Head of caudate nucleus (tissue), 42 donors: ENCODE results near the gene PPP2R3B.
"Not testable (repeated sequence)": the region's sequence is repeated elsewhere in the genome, so short reads cannot be mapped to it uniquely, and the experiment has no call there.

Experiments
- DNase-seq, 42 donors: peaks; one replicate each; pipeline versions ENCODE4 v3.0.0 to v3.0.0-alpha.2; 2020 to 2021; ENCODE audit warnings: mixed read lengths in 7 of 42
- intact Hi-C: fragments of 100-400 bp; cut with DNase I; formaldehyde crosslinking; loops from one replicate; pipeline ENCODE4 v1.15.0; 2022

The PPP2R3B gene

DNA sequence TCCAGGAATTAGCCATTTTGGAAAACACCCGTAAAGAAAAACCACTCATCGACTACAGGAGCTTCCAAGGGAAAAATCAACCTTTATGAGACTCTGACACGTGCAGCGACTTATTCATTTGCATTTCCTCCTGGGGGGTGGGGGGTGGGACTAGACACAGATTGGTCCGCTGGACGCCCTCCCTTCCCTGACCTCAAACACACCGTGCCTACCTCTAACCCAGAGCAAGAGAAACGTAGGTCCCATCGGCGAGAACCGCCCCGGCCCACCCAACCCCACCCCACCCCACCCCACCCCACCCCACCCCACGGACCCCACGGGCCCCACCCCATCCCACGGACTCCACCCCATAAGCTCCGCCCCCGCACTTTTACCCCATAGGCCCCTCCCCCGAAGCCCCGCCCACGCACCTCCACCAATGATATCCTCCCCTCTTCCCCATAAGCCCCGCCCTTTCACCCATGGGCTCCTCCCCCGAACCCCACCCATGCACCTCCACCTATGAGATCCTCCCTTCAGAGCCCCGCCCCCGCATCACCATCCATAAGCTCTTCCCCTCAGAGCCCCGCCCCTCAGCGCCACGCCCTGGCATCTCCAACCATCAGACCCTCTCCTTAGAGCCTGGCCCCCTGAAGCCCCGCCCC lies 69.2 kb downstream of the PPP2R3B start:
- no peak for DNase-seq
- intact Hi-C loops = loop anchor here (5.0 kb wide), 1 partner anchor 70 kb away; the partner anchor contains the start of gene PPP2R3B

DNA sequence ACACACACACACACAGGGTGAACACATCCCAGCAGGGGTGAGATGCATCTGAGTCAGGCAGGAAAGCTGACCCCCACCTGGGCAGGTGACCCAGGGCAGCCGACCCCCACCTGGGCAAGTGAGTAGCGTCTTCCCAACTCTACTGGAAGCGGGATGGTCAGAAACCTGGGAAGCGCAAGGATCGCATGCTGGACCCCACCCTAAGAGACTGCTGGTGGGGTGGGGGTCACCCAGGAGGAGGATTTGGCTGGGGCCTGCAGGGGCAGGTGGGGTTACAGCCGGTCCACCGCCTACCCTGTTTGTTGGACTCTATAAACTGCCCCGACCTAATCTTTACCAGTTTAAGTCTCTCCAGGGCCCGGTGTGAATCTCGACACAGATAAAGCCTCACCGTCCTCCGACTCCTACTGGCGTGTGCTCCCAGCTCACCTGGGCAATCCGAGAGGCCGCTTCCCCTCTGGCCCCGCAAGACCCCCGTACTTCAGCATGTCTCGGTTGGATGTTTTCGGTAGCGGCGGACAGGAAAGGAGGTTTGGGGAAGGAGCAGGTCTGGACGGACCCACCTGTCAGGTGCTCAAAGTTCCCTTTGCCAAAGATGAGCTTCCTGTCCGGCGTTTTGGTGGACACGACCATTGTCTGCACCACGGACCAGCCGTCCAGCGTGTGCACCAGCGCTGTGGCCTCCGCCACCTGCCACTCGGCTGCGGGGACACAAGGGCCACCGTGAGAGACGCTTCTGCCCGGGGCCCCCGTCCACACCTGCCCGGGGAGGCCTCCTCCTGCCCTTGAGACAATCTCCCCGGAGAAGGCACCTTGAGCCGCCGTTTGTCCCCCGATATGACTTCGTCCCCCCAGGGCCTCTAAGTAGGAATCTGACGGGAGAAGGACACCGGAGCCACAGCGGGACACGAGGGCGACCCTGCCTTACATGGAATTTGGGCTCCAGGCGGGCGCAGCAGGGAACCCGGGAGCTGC lies 70.1 kb downstream of the PPP2R3B start:
- DNase-seq = peak in 10 of 42 donors; percentile 1 to 44 (median 17)
- intact Hi-C loops = loop anchor here (5.0 kb wide), 1 partner anchor 71 kb away; the partner anchor contains the start of gene PPP2R3B

DNA sequence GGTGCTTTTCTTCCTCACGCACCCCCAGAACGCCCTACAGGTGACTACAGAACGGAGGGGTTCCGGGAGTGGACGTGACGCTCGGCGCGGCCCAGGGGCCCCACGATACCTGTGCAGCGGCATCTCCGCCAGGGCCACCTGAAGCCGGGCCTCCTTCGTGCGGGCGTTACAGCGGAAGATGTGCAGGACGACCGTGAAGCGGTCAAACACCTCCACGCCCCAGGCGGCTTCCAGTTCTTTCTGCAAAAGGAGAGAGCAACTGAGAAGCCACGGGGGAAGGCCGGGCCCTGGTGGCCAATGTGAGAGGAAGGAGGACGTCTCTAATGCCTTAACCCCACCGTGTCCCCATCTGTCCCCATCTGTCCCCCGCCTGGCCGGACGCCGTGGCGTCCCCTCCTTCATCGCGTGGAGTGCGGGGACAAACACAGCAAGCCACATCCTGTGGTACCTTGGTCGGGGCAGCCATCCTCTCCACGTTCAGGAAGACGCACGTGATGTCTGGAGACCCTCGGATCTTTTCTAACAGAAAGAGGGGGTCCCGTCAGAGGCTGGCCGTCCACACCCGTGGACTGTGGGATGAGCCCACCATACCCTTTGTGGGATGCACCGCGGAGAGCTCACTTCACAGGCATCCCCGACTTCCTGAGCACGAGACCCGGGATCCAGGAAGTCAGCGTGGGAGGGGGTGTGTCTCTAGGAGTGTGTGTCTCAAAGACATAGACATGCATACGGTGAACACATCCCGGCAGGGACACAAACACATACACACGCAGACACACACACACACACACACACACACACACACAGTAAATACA lies 71.7 kb downstream of the PPP2R3B start:
- DNase-seq = peak in 7 of 42 donors; percentile 6 to 43 (median 13)
- intact Hi-C loops = loop anchor here (5.0 kb wide), 1 partner anchor 72 kb away; the partner anchor contains the start of gene PPP2R3B

DNA sequence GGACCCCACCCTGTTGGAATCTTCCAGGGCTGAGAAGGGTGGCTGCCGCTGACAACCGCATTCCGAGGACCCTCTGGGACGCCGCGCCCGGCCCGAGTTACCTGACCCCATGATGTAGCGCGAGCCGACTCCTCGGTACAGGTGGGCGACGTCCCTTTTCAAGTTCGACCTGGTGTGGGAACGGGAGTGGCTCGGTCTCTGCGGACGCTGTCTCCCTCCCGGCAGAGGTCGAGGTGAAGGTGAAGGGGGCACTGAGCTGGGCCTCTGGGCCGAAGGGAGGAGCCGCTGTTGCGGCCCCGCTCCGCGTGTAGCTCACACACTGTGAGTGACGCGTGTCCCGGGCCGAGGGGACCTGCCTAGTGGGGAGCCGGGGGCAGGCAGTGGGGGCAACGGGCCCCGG lies 72.7 kb downstream of the PPP2R3B start:
- peak in 5 of 42 donors; percentile 2 to 42 (median 24) for DNase-seq
- intact Hi-C loops = no loop called here

DNA sequence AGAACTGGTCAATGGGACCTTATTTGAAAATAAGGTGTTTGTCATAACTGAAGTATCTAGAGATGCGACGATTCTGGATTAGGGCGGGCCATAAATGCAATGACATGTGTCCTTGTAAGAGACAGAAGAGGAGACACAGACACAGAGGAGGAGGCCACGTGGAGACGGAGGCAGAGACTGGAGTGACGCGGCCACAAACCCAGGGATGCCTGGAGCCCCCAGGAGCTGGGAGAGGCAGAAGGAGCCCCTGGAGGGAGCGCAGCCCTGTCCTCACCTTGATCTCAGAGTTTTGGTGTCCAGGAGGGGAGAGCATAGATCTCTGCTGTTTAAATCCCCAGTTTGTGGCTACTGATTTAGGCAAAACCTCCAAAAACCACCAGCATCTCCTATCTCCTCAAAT lies 73.2 kb downstream of the PPP2R3B start:
- peak in 4 of 42 donors; percentile 2 to 28 (median 16) for DNase-seq
- intact Hi-C loops = no loop called here

GRCh38 chrX:312621-313331 lies 73.9 kb downstream of the PPP2R3B start:
- peak in 6 of 42 donors; percentile 2 to 54 (median 20) for DNase-seq
- intact Hi-C loops = no loop called here

DNA sequence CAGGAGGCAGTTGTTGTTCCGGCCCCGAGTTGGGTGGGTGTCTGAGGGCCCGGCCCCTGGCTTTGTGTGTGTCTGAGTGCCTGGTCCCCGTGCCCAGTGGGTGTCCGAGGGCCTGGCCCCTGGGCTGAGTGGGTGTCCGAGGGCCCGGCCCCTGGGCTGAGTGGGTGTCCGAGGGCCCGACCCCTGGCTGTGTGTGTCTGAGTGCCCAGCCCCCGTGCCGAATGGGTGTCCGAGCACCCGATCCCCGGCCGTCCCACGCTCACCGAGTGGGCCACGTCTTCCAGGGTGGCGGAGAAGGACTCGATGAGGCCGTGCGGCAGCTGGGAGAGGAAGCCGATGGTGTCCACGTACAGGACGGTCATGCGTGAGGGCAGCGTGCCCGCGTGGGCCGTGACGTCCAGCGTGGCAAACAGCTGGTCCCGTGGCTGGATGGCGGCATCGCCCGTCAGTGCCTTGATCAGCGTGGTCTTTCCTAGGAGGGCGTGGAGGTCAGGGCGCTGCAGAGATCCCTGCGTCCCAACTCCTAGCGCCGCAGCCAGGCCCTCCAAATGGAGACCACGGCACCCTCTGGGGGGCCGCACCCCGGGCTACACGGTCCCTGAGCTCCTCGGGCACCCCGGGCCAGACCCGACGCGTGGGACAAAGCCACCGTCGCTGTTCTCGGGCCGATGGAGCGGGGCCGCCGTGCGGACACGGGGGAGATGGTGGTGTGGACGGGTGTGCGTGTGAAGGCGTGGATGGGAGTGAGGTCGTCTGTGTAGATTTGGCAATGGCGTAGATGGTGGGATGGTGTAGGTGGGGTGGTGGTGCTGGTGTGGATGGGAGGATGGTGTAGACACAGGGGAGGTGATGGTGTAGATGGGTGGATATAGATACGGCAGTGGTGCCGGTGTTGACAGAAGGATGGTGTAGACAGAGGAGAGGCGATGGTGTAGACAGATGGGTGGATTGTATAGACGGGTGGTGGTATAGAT lies 75.3 kb downstream of the PPP2R3B start:
- intact Hi-C loops = no loop called here
- DNase-seq = peak in 8 of 42 donors; percentile 1 to 38 (median 18)

GRCh38 chrX:310621-311155 lies 76.0 kb downstream of the PPP2R3B start:
- intact Hi-C loops = no loop called here
- peak in 6 of 42 donors; percentile 3 to 16 (median 10) for DNase-seq

DNA sequence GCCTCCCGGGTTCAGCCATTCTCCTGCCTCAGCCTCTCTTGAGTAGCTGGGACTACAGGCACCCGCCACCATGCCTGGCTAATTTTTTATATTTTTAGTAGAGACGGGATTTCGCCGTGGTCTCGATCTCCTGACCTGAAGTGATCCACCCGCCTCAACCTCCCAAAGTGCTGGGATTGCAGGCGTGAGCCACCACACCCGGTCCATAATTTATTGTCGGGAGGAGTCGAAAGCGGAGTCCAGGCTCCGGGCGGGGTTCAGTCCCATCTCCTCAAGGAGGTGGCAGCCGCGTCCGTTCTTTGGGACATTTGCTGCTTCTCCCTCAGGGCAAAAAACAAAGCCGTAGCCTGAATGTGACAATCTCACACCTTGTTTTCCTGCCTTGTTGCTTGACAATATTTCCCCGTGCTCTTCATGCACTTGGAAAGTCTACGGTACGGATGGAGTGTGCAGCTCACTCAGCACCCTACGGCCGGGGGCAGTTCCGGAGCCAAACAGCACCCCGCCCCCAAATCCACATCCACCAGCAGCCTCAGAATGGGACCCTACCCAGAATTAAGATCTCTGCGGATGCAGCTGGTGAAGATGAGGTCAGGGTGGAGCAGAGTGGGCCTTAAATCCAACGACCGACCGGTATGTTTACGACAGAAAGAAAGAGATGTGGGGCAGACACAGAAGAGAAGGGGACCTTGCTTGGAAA lies 77.7 kb downstream of the PPP2R3B start:
- peak in 6 of 42 donors; percentile 4 to 41 (median 19) for DNase-seq
- intact Hi-C loops = no loop called here

- DNase-seq = peak in 7 of 42 donors; percentile 5 to 37 (median 21)
- intact Hi-C loops = no loop called here
Measured at GRCh38 chrX:307261-308111, 79.2 kb downstream of the PPP2R3B start.

DNA sequence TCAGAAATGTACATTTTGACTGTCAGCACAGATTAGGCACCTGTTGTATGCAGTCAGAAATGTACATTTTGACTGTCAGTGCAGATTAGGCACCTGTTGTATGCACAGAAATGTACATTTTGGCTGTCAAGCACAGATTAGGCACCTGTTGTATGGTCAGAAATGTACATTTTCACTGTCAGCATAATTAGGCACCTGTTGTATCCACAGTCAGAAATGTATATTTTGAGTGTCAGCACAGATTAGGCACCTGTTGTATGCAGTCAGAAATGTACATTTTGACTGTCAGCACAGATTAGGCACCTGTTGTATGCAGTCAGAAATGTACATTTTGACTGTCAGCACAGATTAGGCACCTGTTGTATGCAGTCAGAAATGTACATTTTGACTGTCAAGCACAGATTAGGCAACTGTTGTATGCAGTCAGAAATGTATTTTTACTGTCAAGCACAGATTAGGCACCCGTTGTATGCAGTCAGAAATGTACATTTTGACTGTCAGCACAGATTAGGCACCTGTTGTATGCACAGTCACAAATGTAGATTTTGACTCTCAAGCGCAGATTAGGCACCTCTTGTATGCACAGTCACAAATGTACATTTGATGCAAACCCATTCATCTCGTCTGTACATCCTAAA lies 80.0 kb downstream of the PPP2R3B start:
- DNase-seq, intact Hi-C loops: not testable (repeated sequence)

- intact Hi-C loops = not testable (repeated sequence)
- DNase-seq = peak in 8 of 42 donors; percentile 3 to 30 (median 14)
Measured at GRCh38 chrX:305781-306613, 80.7 kb downstream of the PPP2R3B start.

DNA sequence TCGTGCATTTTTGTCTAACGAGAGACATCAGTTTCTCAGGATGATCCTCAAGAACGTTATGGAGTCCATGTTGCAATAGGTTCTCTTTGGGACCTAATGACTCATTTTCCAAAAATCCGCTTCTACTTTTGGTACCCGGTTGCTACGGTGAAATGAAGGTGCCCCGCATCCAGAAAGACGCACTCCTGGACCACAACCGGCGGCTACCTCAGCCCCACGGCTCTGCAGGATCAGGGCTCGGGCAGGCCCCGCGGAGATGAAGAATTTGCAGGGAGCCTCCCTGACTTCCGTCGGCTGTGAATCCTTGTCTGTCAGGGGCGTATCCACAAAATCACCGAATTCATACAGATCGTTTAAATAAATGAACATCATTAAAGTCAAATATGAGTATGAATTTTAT lies 83.7 kb downstream of the PPP2R3B start:
- peak in 3 of 42 donors; percentile 24 to 37 (median 28) for DNase-seq
- intact Hi-C loops = no loop called here

- DNase-seq = no peak
- intact Hi-C loops = no loop called here
Measured at GRCh38 chrX:300334-300733, 86.4 kb downstream of the PPP2R3B start.
